H54 (cell line): ENCODE data around the gene ARHGEF37.
A peak's percentile ranks its signal among the peaks of the same experiment; 100 is the strongest.
"Not testable (repeated sequence)": the region's sequence is repeated elsewhere in the genome, so short reads cannot be mapped to it uniquely, and the experiment has no call there.

Experiments used
- DNase-seq: peaks from one replicate; pipeline ENCODE4 v3.0.0; 2011; ENCODE audit warnings: low spot score, mixed read lengths; ENCODE audit not compliant: insufficient read length
- FAIRE-seq: peaks from 3 replicates; lab custom pipeline; 2011; peaks lifted over from hg19 to GRCh38; lab: Jason Lieb, UNC
- POLR2A ChIP-seq: IDR thresholded peaks from 2 replicates; pipeline ENCODE4 v1.6.1; 2011; ENCODE audit warnings: low read depth, mild to moderate bottlenecking, low read length

The ARHGEF37 gene, protein sequence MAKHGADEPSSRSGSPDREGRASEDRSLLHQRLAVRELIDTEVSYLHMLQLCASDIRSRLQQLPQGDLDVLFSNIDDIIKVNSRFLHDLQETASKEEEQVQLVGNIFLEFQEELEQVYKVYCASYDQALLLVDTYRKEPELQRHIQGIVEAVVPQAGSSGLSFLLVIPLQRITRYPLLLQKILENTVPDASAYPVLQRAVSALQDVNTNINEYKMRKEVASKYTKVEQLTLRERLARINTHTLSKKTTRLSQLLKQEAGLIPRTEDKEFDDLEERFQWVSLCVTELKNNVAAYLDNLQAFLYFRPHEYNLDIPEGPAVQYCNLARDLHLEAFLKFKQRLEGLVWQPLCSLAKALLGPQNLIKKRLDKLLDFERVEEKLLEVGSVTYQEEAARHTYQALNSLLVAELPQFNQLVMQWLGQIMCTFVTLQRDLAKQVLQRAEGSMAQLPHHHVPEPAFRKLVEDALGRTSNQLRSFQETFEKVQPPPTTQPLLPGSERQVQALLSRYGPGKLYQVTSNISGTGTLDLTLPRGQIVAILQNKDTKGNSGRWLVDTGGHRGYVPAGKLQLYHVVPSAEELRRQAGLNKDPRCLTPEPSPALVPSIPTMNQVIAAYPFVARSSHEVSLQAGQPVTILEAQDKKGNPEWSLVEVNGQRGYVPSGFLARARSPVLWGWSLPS

DNA sequence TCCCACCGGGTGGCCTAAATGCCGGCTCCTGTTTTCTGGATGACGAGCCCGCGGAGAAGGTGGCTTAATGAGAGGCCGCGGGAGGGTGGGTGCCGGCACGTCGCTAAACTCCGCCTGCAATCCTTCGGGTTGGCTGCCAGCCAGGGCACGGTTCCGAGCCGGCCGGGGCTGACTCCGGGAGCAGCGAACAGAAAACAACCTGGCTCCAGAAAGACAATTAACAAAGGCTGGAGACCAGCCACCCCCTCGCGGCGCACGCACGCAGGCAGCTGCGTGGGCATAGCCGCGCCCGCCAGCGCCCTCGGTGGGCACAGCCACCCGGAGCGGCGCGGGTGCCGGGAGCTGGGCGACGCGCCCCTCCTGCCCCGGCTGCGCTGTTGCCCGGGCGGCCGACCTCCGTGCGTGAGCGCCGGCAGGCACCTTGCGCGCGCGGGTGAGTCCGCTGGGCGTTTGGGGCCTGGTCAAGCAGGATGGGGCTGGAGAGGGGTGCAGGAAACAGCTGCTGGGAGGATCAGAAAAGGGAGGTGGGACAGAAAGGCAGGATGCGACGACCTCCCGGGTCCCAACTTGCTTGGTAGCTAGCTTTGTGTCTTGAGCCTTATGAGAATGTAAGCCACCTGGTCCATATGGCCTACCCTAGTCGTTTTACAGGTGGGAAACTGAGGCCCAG is at the start of gene ARHGEF37:
Gene ARHGEF37 (plus strand): TSS at position 307 of the 670 bp plus-strand sequence. CDS start 16,272 bp downstream, outside the sequence.
- peak; percentile 42 for DNase-seq
- TF ChIP-seq POLR2A, result no peak
- no peak for FAIRE-seq

- FAIRE-seq, result no peak
- TF ChIP-seq POLR2A, result no peak
- DNase-seq, result no peak
Observed at GRCh38 chr5:149532413-149532812, 48.9 kb upstream of the ARHGEF37 start.

DNA sequence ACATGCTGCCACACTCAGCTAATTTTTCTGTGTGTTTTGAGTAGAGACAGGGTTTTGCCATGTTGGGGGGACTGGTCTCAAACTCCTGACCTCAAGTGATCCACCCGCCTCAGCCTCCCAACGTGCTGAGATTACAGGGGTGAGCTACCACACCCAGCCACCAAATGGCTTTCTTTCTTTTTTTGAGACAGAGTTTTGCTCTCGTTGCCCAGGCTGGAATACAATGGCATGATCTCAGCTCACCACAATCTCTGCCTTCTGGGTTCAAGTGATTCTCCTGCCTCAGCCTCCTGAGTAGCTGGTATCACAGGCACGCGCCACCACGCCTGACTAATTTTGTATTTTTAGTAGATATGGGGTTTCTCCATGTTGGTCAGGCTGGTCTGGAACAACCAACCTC is 45.5 kb upstream of the ARHGEF37 start:
- FAIRE-seq, DNase-seq: not testable (repeated sequence)

DNA sequence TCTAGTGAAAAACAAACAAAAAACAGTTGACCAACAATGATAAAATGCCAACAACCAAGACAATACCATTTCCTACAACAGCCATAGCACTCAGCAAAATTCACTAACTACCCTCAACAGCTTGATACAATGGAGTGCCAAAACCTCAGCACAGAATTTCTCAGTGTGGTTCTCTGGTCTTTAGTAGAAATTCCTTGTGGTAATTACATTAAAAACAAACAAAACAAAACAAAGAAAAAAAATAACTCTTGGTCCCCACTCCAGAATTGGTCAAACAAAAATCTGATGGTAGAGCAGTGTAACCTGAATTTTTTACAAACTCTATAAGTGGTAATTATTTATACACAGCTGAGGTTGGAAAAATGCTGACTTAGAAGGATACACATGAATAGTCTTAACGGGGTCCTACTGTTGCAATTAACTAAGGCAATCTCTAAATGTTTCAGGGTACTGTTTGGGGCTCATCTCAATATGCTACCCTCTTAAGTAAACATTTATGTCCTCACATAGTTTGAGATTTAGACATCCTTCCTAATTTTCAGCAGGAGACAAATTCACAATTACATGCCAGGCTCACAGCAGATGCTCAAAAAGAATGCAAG is 43.8 kb upstream of the ARHGEF37 start:
- FAIRE-seq, result no peak
- DNase-seq, result no peak
- TF ChIP-seq POLR2A, result no peak

DNA sequence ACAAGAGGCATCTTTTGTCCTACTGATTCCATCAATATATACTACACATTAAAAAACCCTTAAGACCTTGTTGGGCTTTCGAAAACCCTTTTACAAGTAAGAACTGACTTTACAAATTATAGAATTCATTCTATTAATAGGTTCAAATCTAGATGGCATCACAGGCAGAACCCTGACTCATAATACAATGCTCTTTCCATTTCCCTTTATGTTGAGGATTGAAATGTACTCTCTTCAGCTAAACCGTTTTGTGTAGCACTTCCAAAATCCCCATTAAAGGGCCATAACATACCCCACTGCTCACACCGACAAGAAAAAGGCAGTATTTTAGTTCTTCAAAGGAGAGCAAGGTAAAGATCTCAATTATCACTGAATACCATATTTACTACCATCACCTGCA is 41.2 kb upstream of the ARHGEF37 start:
- DNase-seq, result no peak
- no peak for TF ChIP-seq POLR2A
- no peak for FAIRE-seq

DNA sequence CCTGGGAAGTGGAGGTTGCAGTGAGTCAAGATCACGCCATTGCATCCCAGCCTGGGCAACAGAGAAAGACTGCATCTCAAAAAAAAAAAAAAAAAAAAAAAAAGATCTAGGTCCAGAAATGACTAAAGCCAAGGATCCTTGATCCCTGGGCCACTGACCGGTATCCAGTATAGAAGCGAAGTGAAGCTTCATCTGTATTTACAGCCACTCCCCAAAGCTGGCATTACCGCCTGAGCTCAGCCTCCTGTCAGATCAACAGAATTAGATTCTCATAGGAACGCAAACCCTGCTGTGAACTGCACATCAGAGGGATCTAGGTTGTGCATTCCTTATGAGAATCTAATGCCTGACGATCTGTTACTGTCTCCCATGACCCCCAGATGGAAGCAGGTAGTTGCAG is 39.4 kb upstream of the ARHGEF37 start:
- DNase-seq (no peak), FAIRE-seq (no peak)
- no peak for TF ChIP-seq POLR2A

- no peak for FAIRE-seq
- no peak for DNase-seq
- no peak for TF ChIP-seq POLR2A
Observed at GRCh38 chr5:149543361-149544027, 37.8 kb upstream of the ARHGEF37 start.

GRCh38 chr5:149544028-149544420 is 37.3 kb upstream of the ARHGEF37 start:
- no peak for DNase-seq
- FAIRE-seq, result no peak
- no peak for TF ChIP-seq POLR2A

DNA sequence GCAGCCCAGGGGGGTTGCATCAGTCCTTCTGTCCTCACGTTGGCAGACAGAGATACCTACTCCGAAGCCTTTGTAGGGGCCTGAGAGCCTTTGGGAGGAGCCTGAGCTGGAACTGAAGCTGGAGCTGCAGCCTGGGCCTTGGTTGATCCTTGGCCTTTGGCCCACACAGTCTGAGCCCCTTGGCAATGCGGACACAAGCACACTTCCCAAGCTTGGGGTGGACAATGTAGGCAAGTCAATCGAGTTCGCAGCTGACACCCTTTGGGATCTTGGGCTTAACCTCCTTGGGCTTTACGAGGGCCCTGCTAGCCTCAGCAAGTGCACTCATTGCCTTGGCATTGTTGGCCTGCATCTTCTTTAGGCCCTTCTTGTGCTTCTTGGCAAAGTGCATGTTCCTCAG is 36.0 kb upstream of the ARHGEF37 start:
- no peak for FAIRE-seq
- no peak for DNase-seq

GRCh38 chr5:149546974-149547373 is 34.3 kb upstream of the ARHGEF37 start:
- DNase-seq, result no peak
- no peak for FAIRE-seq
- TF ChIP-seq POLR2A, result no peak

More for the DNA sequence above, 36.0 kb upstream of the ARHGEF37 start:
- no peak for TF ChIP-seq POLR2A

DNA sequence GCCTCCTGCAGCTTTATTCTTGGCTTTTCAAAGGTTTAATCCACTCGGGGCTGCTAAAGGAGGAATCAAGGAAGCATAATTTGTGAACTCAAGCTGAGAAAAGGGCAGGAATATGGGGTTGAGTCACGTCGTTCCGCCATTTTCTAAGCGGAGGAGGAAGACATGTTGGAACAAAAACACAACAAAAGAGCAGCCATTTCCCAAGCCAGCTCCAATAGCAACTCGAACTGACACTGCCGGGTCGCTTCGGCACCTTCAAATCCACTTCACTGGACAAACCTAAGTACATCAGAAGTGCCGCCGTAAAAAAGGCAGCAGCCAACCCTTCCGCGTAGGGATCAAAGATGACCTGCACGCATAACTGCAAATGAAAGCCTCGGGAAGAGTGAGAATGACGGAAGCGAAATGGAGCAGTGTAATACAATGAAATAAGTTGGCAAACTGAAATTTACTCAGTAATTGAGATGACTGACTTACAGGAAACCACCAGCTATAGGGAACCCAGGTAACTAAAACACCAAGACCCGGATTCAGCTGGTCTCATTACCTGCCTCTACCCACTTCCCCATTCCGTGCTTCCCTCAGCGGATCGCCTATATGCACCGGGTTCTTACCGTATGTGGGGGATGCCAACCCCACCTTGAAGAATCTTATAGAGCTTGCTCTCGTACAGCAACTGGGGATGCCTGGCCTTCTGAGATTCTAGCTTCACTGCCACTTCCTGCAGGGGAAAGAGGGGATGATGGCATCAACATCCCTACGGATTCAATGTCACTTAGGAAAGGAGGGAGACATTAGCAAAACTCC is 31.6 kb upstream of the ARHGEF37 start:
- FAIRE-seq (no peak), DNase-seq (no peak)
- no peak for TF ChIP-seq POLR2A

GRCh38 chr5:149550268-149550583 is 31.1 kb upstream of the ARHGEF37 start:
- DNase-seq (peak; percentile 11), FAIRE-seq (no peak)
- TF ChIP-seq POLR2A, result no peak
